ENCODE measurements around the gene MOB2.

GRCh38 chr11:1419811-1420210, 66.8 kb downstream of the MOB2 start:
- no peak for TF ChIP-seq CTCF (IDR thresholded peaks at IDR 0.05)
- no peak for TF ChIP-seq POLR2A (IDR thresholded peaks at IDR 0.05)
- no peak for TF ChIP-seq POLR2AphosphoS5 (IDR thresholded peaks at IDR 0.05)

Data from breast epithelium (tissue), 3 donors.